DND-41 (cell line): ENCODE results near the gene BTBD8.

Experiments used
- ATAC-seq: fragments of 200-7000 bp; cut with Tn5 transposase; 3 replicates; pipeline ENCODE4 v1.9.1; 2021; ENCODE audit warnings: low read depth; ENCODE audit not compliant: insufficient read depth
- DNase-seq: peaks from one replicate; pipeline ENCODE4 v3.0.0-alpha.2; 2020
- H2AFZ ChIP-seq: 2 replicates; pipeline ENCODE4 v1.6.0; 2012; ENCODE audit warnings: low read depth, low read length
- H3K27ac ChIP-seq: 2 replicates; pipeline ENCODE4 v1.5.1; 2012; ENCODE audit warnings: low read length, inconsistent platforms
- H3K27me3 ChIP-seq: fragments of 200-600 bp; sonication (generic); 2 replicates; pipeline ENCODE4 v1.6.0; 2012; ENCODE audit warnings: low read length, mild to moderate bottlenecking, inconsistent platforms; ENCODE audit not compliant: insufficient read depth, poor library complexity
- H3K36me3 ChIP-seq: 2 replicates; pipeline ENCODE4 v1.5.1; 2012; ENCODE audit warnings: low read length, inconsistent platforms; ENCODE audit not compliant: insufficient read depth
- H3K4me1 ChIP-seq: 2 replicates; pipeline ENCODE4 v1.5.1; 2012; ENCODE audit warnings: mild to moderate bottlenecking, low read length; ENCODE audit not compliant: insufficient read depth
- H3K4me2 ChIP-seq: 2 replicates; pipeline ENCODE4 v1.6.0; 2012; ENCODE audit warnings: mild to moderate bottlenecking, moderate library complexity, low read length, inconsistent platforms; ENCODE audit not compliant: insufficient read depth
- H3K4me3 ChIP-seq, 2 experiments: fragments of 200-600 bp in 1 of 2; shearing (Covaris generic) in 1 of 2; 2 replicates each; pipeline ENCODE4 v1.5.1; 2012 to 2016; ENCODE audit warnings: inconsistent platforms in 2 of 2, low read length in 2 of 2, mild to moderate bottlenecking in 2 of 2, low read depth in 1 of 2, moderate library complexity in 1 of 2
- H3K79me2 ChIP-seq: 2 replicates; pipeline ENCODE4 v1.6.0; 2012; ENCODE audit warnings: low read length, inconsistent platforms; ENCODE audit not compliant: insufficient read depth
- H3K9ac ChIP-seq: 2 replicates; pipeline ENCODE4 v1.6.0; 2012; ENCODE audit warnings: low read depth, mild to moderate bottlenecking, inconsistent platforms, low read length, moderate library complexity
- H3K9me3 ChIP-seq: 2 replicates; pipeline ENCODE4 v1.5.1; 2012; ENCODE audit warnings: low read length, moderate library complexity, mild to moderate bottlenecking, inconsistent platforms; ENCODE audit not compliant: insufficient read depth, severe bottlenecking
- H4K20me1 ChIP-seq: 2 replicates; pipeline ENCODE4 v1.6.0; 2012; ENCODE audit warnings: low read length; ENCODE audit not compliant: insufficient read depth
- CTCF ChIP-seq: IDR thresholded peaks from 2 replicates; pipeline ENCODE4 v1.5.1; 2012; ENCODE audit warnings: borderline replicate concordance, low read length, moderate library complexity, mild to moderate bottlenecking; ENCODE audit not compliant: poor library complexity, severe bottlenecking; ENCODE audit errors: extremely low read depth
- EZH2 ChIP-seq: IDR thresholded peaks from 3 replicates; pipeline ENCODE4 v1.6.1; 2012; ENCODE audit warnings: borderline replicate concordance, low read depth, mild to moderate bottlenecking, moderate library complexity, low read length, inconsistent platforms; ENCODE audit not compliant: severe bottlenecking

Gene BTBD8

GRCh38 chr1:92080128-92080985, at the start of gene BTBD8:
Gene BTBD8, plus strand, starts transcription at chr1:92080345. Its CDS starts 227 bp downstream, at chr1:92080572.
- peak within 1 kb of the TSS; percentile 75 to 88 for H3K4me3 ChIP-seq
- H3K36me3 ChIP-seq: no peaks in the 10 kb centered on the region
- H3K9me3 ChIP-seq: peaks cover 8% of the 10 kb centered on the region
- peak; percentile 87 for DNase-seq
- no peaks in the 10 kb centered on the region for H4K20me1 ChIP-seq
- peak within 1 kb of the TSS; percentile 89 for H3K4me2 ChIP-seq
- ATAC-seq: peak; percentile 90
- TF ChIP-seq EZH2 (no peak), CTCF (peak; percentile 26)
- no peaks in the 10 kb centered on the region for H3K27me3 ChIP-seq
- peak within 1 kb of the TSS; percentile 61 for H3K9ac ChIP-seq
- H3K79me2 ChIP-seq: peaks cover 2% of the 10 kb centered on the region; the same call in 1 of the 2 replicates
- H3K27ac ChIP-seq: peak within 1 kb of the TSS; percentile 73
- H3K4me1 ChIP-seq: peaks cover 19% of the 10 kb centered on the region
- H2AFZ ChIP-seq: peak within 1 kb of the TSS; percentile 95

GRCh38 chr1:92030656-92031107, 49.5 kb upstream of the BTBD8 start:
- H3K4me2 ChIP-seq: peak overlapping the region; percentile 83
- H3K27ac ChIP-seq: peak overlapping the region; percentile 90
- H4K20me1 ChIP-seq: no peaks in the 10 kb centered on the region
- peaks cover 12% of the 10 kb centered on the region; the same call in 1 of the 2 replicates for H3K36me3 ChIP-seq
- peak; percentile 75 for DNase-seq
- H3K79me2 ChIP-seq: no peaks in the 10 kb centered on the region
- H3K9ac ChIP-seq: peak overlapping the region; percentile 89
- H3K4me1 ChIP-seq: peaks cover 35% of the 10 kb centered on the region
- peak; percentile 84 for ATAC-seq
- peak overlapping the region; percentile 96 for H2AFZ ChIP-seq
- H3K9me3 ChIP-seq: no peaks in the 10 kb centered on the region
- no peaks in the 10 kb centered on the region for H3K27me3 ChIP-seq
- no peak for TF ChIP-seq CTCF
- TF ChIP-seq EZH2: no peak
- H3K4me3 ChIP-seq: peak overlapping the region; percentile 59 to 75; a peak in 3 of 4 replicates

GRCh38 chr1:92031281-92032110, 48.6 kb upstream of the BTBD8 start:
- Histone ChIP-seq H3K79me2 (no peaks in the 10 kb centered on the region), H3K36me3 (peaks cover 12% of the 10 kb centered on the region; the same call in 1 of the 2 replicates), H3K4me1 (peaks cover 35% of the 10 kb centered on the region), H2AFZ (peak overlapping the region; percentile 96), H3K4me2 (peak overlapping the region; percentile 83), H3K4me3 (peak overlapping the region in 1 of 2 experiments; percentile 75; a peak in 2 of 4 replicates), H3K9ac (peak overlapping the region; percentile 89), H3K27ac (peak overlapping the region; percentile 90), H4K20me1 (no peaks in the 10 kb centered on the region), H3K9me3 (no peaks in the 10 kb centered on the region), H3K27me3 (no peaks in the 10 kb centered on the region)
- no peak for ATAC-seq
- DNase-seq: no peak
- TF ChIP-seq EZH2: no peak
- TF ChIP-seq CTCF: no peak
